Endometrial microvascular endothelial cells (primary cell): Measurements from ENCODE around the gene TWSG1. TPM values are rescaled to one million over a fixed set of nuclear protein-coding genes. Genes with fewer than 3 reads are reported as not detected.
"Not testable (repeated sequence)": the region's sequence is repeated elsewhere in the genome, so short reads cannot be mapped to it uniquely, and the experiment has no call there.

Experiments
- in situ Hi-C: cut with HindIII; loops from 2 replicates; pipeline ENCODE4 v1.10.0; 2017; ENCODE audit warnings: low sequenced_read_pairs, low pct_unique_long_range_greater_than_20kb; ENCODE audit errors: inconsistent ontology term
- total RNA-seq: library from RNA; depleted of rRNA; stranded (reverse); fragments of >200 nt; gene quantifications from one replicate; pipeline ENCODE4 v1.2.3, GENCODE V29; 2015; ENCODE audit errors: inconsistent ontology term

TWSG1 gene
- total RNA-seq, 1 donor from 2014 or later, result 94.9 TPM

DNA sequence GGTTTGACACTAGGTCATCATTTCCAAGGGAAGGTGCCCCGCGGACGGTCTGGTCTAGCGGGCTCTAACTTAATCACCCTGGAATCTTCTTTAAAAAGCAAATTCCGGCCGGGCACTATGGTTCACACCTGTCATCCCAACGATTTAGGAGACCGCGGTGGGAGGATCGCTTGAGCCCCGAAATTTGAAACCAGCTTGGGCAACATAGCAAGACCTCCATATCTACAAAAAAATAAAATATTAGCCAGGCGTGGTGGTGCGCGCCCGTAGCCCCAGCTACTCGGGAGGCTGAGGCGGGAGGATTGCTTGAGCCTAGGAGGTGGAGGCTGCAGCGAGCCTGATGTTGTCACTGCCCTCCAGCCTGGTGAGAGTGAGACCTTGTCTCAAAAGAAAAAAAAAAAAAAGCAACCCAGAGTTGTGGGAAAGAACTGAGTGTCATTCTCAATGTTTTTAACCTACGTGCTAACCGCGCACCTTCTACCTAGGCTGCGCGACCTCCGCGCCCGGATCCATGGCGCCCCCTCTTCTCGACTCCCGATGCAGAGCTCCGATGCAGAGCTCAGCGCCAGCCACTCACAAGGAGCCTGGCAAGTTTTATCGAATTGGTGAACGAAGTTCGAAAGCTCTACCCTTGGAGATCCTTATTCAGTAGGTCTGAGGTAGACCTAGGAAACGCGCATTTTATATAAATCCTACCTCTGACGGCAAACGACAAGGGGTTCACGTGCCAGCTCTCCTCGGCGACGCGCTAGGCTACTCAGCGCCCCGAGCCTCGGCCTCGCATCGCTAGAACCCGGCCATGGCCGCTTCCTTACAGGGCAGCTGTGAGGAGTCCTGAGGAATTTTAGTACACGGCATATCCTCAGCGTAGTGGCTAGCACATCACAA is 888 bp upstream of the TWSG1 start:
- in situ Hi-C loops, result no loop called here

DNA sequence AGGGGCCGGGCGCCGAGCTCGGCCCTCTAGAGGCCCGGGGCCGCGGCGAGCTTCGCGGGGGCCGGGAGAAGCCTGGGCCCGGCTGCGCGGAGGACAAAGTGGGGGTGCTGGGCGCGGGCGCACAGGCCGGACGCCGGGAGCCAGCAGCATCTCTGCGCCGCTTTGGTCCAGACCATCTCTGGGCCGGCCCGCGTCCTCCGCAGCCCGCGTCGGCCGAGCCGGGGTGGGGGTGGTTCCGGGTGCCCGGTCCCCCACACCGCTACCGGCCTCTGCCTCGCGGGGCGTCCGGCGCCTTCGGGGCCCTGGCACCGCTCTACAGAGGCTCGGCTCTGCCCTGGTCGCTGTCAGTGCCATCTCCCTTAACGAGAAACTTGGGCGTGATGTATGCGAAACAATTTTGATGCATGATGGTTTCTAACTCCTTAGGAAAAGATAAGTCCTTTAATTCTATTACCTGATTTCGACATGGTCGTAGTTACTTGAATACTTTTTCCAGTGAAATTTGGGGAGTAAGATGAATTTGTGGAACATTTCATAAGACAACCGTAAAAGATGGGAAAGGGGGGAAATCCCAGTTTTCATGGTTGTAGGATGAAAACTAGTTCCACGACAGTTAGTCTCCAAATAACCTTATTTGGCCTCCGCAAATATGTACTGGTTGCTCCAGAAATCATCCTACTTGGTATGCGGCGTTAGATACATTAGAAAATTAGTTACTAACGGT is 562 bp downstream of the TWSG1 start:
- in situ Hi-C loops, result no loop called here

DNA sequence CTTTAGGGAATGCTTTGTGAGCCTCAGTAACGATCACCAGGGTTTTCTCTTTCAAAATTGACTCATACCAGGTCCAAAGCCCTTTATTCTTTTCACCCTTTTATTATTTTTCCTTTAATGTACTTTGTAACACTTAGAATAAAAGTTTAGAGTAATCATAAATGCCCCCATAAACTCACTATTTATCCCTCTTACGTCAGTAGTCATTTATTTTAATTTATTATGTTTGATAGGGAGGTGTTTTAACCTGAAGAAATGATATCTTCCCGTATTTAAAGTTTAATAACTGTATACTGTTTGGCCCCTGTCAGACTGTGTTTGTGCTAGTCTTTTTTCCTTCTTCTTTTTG is 1.1 kb downstream of the TWSG1 start:
- in situ Hi-C loops, result no loop called here

- in situ Hi-C loops, result no loop called here
Measured at GRCh38 chr18:9336827-9337226, 2.3 kb downstream of the TWSG1 start.

- in situ Hi-C loops, result no loop called here
Measured at GRCh38 chr18:9337873-9338272, 3.3 kb downstream of the TWSG1 start.

GRCh38 chr18:9340472-9340871 is 5.9 kb downstream of the TWSG1 start:
- in situ Hi-C loops, result no loop called here

- in situ Hi-C loops, result no loop called here
Measured at GRCh38 chr18:9343577-9343976, 9.0 kb downstream of the TWSG1 start.

- in situ Hi-C loops, result no loop called here
Measured at GRCh38 chr18:9346775-9347174, 12.2 kb downstream of the TWSG1 start.

- in situ Hi-C loops, result no loop called here
Measured at GRCh38 chr18:9348079-9348671, 13.6 kb downstream of the TWSG1 start.

GRCh38 chr18:9348766-9349165 is 14.2 kb downstream of the TWSG1 start:
- in situ Hi-C loops, result no loop called here

DNA sequence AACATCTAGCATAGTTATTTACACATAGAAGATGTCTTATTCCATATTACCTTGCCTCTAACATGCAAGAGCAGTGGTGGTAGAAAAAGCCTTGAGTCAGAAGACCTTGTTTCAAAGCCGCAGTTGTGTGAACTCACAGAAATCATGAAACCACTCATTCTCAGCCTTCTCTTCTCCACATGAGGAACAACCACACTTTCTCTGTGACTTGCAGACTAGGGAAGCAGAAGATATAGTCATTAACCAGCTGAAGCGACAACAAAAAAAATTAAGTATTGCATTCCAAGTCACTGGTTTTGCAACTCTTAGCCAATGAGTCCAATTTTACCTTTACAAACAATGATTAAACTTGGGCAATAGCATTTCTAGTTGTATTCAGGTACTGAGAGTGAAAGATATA is 19.0 kb downstream of the TWSG1 start:
- in situ Hi-C loops, result no loop called here

DNA sequence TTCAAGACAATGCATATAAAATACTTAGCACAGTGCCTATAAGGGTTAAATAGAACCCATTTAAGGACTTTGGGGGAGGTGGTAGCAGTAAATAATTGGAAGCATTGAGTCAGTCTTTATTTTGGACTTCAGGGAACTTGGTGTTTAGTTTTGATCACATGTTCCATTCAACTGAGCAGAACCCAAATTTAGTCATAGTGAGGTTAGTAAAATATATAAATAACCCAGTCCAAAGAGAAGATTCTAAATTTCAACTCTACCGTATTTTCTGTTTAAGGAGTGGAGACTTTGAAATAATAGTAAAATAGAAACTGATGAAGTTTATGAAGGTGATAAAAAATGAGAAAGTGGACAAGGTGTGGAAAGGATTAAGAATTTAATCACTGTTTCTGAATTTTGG is 19.7 kb downstream of the TWSG1 start:
- in situ Hi-C loops, result no loop called here

DNA sequence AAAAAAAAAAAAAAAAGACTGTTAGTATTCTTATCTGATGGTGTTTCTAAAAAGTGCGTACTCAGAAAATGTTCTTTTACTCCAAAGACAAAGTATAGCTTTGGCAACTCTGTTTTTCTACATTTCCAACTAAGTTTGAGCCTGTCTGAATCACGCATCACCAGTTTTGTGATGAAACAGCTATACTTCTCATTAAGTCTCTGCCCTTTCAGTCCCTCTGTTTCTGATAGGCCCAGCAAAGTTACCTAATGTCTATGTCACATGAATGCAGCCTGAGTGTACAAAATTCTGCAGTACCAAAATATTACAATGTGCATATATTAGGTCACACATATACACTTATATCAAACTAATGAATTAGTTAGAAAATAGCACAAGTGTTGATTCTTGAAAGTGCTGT is 22.4 kb downstream of the TWSG1 start:
- in situ Hi-C loops, result no loop called here

- in situ Hi-C loops, result no loop called here
Measured at GRCh38 chr18:9359796-9360195, 25.2 kb downstream of the TWSG1 start.

GRCh38 chr18:9361191-9361590 is 26.6 kb downstream of the TWSG1 start:
- in situ Hi-C loops, result no loop called here

- in situ Hi-C loops, result no loop called here
Measured at GRCh38 chr18:9362869-9363268, 28.3 kb downstream of the TWSG1 start.

- in situ Hi-C loops, result no loop called here
Measured at GRCh38 chr18:9364242-9364641, 29.7 kb downstream of the TWSG1 start.

DNA sequence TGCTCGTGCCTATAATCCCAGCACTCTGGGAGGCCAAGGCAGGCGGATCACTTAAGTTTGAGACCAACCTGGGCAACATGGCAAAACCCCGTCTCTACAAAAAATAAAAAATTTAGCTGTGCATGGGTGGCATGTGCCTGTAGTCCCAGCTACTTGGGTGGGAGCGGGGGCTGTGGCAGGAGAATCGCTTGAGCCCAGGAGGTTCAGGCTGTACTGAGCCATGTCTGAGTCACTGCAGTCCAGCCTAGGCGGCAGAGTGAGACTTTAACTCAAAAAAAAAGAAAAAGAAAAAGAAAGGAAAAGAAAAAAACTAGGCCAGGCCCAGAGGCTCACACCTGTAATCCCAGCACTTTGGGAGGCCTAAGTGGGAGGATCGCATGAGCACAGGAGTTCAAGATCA is 30.8 kb downstream of the TWSG1 start:
- in situ Hi-C loops, result no loop called here

DNA sequence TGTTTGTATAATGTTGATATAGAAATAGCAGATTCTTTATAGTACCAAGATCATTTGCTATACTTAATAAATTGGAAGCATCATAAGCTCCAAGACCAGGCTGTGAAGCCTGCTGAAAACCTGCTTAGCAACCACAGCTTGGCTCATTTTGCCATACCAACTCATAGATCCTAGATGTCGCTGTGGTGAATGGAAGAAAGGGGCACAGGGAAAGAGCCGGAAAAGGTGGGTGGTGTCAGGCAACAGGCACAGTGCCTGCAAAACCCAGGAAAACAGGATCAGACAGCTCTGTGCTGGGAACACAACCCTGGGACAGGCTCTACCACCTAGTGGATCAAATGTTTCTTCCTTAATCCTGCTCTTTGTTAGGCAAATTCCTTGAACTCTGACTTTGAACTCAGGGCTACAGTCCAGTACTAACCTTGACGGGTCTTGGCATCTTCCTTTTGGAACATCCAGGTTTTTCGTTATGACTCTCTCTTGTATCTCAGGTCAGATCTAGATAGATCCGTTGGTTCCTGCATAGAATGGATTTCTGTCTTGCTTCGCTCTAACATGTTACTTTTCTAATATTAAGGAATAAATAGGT is 31.6 kb downstream of the TWSG1 start:
- in situ Hi-C loops, result no loop called here

DNA sequence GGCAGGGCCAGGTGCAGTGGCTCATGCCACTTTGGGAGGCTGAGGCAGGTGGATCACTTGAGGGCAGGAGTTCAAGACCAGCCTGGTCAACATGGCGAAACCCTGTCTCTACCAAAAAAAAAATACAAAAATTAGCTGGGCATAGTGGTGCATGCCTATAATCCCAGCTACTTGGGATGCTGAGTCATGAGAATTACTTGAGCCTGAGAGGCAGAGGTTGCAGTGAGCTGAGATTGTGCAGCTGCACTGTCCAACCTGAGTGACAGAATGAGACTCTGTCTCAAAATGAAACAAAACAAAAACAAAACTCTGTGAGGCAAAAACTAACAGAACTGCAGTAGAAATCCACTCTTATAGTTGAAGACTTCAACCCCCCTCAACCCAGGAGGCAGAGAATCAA is 38.7 kb downstream of the TWSG1 start:
- in situ Hi-C loops, result not testable (repeated sequence)
